H1 (cell line): ENCODE measurements around the gene MED12L. TPM values are rescaled to one million over a fixed set of nuclear protein-coding genes. Genes with fewer than 3 reads are reported as not detected.

Experiments
- USF2 ChIP-seq: IDR thresholded peaks from 2 replicates; pipeline ENCODE4 v1.6.1; 2011; ENCODE audit warnings: low read length, improper control_type of control experiment
- polyA plus RNA-seq, 7 experiments: library from polyadenylated mRNA; depleted of rRNA in 3 of 7; stranded (reverse) in 5 of 7; unstranded in 2 of 7; fragments of >200 nt in 5 of 7; fragments of 200-250 nt in 2 of 7; gene quantifications; 1 replicate in 5 of 7; 2 replicates in 1 of 7; 4 replicates in 1 of 7; pipeline versions ENCODE4 v1.2.1 to v1.2.3, GENCODE V29; 2011 to 2013; ENCODE audit warnings: missing spikeins in 2 of 7, mixed read lengths in 2 of 7
- total RNA-seq: library from RNA; stranded (reverse); fragmentation: NEBNext Ultra II Directional; extraction: Animal tissue kit (Norgen Biotek cat#: 25700); gene quantifications from 2 replicates; pipeline ENCODE4 v1.2.1, GENCODE V29; 2021

MED12L gene
- total and polyA plus RNA-seq, 2 of the 8 experiments (the other 6 are each of a cell fraction or from before 2014, with no cell fraction given): 3.6 to 26.2 TPM

GRCh38 chr3:151425627-151426340 is 340.3 kb downstream of the MED12L start (continued):
- TF ChIP-seq USF2: no peak
- TF ChIP-seq, all 59 proteins: peak for 0
